HG02588 (cell line): ENCODE measurements around the gene MRPL34.

Source experiments
- ATAC-seq: cut with Tn5 transposase; IDR thresholded peaks from one replicate; pipeline ENCODE4 v1.9.1; 2021; ENCODE audit warnings: mild to moderate bottlenecking, moderate library complexity; ENCODE audit not compliant: unreplicated experiment

The MRPL34 gene

DNA sequence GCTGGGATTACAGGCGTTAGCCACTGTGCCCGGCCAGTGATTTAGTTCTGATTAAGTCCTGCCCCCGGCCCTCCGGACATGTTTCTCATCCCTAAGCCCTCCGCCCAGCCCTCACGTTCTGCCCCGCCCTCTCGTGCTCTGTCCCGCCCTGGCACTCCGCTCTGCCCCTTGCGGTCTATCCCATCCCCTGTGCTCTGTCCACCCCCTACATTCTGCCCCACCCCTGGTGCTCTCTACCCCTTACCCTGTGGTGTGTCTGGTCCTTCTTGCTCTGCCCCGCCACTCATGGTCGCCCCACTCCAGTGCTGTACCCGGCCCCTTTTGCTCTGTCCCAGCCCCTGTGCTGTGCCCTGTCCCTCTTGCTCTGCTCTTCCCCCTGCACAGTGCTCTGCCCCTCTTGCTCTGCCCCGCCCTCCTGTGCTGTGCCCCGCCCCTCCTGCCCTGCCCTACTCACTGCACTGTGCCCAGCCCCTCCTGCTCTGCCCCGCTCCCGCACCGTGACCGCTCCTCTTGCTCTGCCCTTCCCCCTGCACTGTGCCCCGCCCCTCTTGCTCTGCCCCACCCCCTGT, 34.7 kb downstream of the MRPL34 start:
- ATAC-seq = no peak

GRCh38 chr19:17340871-17341357, 35.2 kb downstream of the MRPL34 start:
- ATAC-seq = no peak

DNA sequence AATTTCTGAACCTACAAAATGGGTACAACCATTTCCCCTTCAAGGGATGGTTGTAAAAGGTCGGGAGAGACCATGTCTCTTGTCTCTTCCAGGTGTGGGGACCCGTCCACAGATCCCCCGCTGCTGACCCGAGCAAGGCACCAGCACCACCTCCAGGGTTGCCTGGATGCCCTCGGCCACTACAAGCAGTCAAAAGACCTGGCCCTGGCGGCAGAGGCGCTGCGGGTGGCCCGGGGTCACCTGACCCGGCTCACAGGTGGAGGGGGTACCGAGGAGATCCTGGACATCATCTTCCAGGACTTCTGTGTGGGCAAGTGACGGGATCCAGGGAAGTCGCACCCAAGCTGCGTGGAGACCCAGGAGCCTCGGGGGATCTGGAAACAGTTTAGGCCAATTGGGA, 35.7 kb downstream of the MRPL34 start:
- no peak for ATAC-seq

DNA sequence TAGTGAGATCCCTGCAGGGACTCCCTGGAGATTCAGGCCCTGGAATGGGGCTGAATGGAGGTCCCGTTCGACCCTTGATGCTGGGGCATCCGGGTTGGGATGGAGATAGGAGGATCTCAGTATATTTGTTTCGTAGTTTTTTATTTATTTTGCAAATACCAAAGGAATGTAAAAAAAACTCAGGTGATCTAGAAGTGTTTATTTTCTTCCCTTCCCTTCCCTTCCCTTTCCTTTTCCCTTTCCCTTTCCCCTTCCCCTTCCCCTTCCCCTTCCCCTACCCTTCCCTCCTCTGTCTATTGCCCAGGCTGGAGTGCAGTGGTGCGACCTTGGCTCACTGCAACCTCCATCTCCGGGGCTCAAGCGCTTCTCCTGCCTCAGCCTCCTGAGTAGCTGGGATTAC, 36.2 kb downstream of the MRPL34 start:
- no peak for ATAC-seq

GRCh38 chr19:17346109-17346671, 40.5 kb downstream of the MRPL34 start:
- ATAC-seq = no peak

DNA sequence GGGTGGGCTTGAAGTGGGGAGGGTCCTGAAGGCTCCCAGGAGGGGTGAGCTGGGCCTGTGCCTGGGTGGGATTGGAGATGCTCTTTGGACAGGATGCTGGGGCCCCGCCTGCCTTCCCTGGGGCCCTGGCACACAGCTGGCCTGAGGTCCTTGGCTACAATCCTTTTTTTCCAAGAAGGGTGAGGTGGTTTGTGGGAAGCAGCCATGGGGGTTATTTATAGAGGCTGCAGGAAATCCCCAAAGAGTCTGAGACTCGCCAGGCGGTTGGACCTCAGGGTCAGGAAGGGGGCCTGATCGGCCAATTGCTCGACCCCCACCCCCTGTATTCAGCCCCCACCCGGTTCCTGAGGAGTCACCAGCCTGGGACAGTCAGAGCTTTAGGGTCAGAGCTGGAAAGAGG, 41.7 kb downstream of the MRPL34 start:
- ATAC-seq = no peak

- ATAC-seq = no peak
Measured at GRCh38 chr19:17347877-17348276, 42.2 kb downstream of the MRPL34 start.

- no peak for ATAC-seq
Measured at GRCh38 chr19:17348700-17349099, 43.0 kb downstream of the MRPL34 start.

DNA sequence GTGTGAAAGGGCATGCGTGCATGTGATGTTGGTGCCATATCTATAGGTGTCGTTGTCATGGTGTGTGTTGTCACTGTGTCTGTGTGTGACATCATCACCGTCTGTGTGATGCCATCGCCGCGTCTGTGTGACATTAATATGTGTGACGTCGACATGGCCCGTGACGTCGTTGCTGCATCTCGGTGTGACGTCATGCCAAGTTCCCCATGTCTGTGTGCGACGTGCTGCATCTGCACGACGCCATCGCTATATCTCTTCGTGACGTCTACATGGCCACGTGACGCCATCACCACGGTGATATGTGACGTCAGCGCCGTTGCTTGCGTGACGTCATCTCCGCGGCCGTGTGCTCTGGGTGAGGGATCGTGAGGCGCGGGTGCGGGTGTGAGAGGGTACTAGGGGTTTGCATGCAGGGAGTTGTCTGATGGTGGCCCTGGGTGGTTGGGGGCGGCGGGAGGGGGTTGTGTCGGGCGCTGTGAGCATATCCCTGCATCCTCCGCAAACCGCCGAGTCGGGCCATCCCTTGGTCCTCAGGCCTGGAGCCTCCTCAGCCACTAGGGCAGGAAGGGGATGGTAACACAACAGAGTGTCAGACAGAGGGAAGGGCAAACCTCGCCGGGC, 46.3 kb downstream of the MRPL34 start:
- no peak for ATAC-seq

GRCh38 chr19:17352608-17353280, 47.1 kb downstream of the MRPL34 start:
- ATAC-seq = no peak

DNA sequence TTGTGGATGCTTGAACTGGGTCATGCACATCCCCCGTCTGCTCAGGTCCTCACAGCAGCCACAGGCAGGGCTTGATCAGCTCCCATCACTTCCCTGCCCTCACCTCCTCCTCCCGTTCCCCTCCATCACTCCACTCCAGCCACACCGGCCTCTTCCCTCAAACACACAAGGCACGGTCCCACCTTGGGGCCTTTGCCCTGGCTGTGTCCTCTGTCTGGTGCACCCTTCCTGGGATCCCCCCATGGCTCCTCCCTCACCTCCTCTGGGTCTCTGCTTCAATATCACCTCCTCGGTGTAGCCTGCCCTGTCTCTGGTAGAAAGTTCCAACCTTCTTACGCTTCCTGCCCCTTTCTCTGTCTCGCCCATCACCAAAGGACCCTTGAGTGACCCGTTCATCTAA, 47.7 kb downstream of the MRPL34 start:
- ATAC-seq = no peak
